ENCODE data around the gene CAPN1. TPM values are rescaled to one million over a fixed set of nuclear protein-coding genes. Genes with fewer than 3 reads are reported as not detected.
"Not testable (repeated sequence)": the region's sequence is repeated elsewhere in the genome, so short reads cannot be mapped to it uniquely, and the experiment has no call there.

CAPN1 gene
- total RNA-seq, 1 experiment from 2014 or later = 288 TPM

- no peak for TF ChIP-seq CTCF (IDR thresholded peaks at IDR 0.05; ENCODE audit: unreplicated experiment)
- no TSS peak for BruUV-seq (replicated peaks)
- H3K4me1 Mint-ChIP-seq (ENCODE audit: low read depth, unreplicated experiment) = peaks cover 28% of the 10 kb centered on the region
These were observed 45.1 kb upstream of the CAPN1 start for GRCh38 chr11:65136515-65137096.

GRCh38 chr11:65141896-65142494 lies 39.7 kb upstream of the CAPN1 start:
- intact Hi-C loops (cut with micrococcal nuclease; ENCODE audit: unreplicated experiment) = no loop called here
- H3K4me3 Mint-ChIP-seq (ENCODE audit: low read depth, unreplicated experiment) = no peak overlapping the region
- CTCF ChIA-PET = no interaction called here
- no peak for TF ChIP-seq CTCF (IDR thresholded peaks at IDR 0.05; ENCODE audit: unreplicated experiment)
- H3K27ac Mint-ChIP-seq (ENCODE audit: unreplicated experiment) = no peak overlapping the region
- no peaks in the 10 kb centered on the region for H3K9me3 Mint-ChIP-seq (ENCODE audit: low read depth, unreplicated experiment)
- H3K36me3 Mint-ChIP-seq (ENCODE audit: insufficient read depth, unreplicated experiment) = no peaks in the 10 kb centered on the region
- BruUV-seq (replicated peaks) = no TSS peak
- DNase-seq = no peak
- H3K4me1 Mint-ChIP-seq (ENCODE audit: low read depth, unreplicated experiment) = no peaks in the 10 kb centered on the region
- peaks cover 17% of the 10 kb centered on the region for H3K27me3 Mint-ChIP-seq (ENCODE audit: unreplicated experiment)

More at GRCh38 chr11:65136515-65137096, 45.1 kb upstream of the CAPN1 start:
- H3K27ac Mint-ChIP-seq (ENCODE audit: unreplicated experiment) = no peak overlapping the region
- intact Hi-C loops (cut with micrococcal nuclease; ENCODE audit: unreplicated experiment) = loop anchor here (5.0 kb wide), 1 partner anchor 46 kb away; the partner anchor contains the start of gene CAPN1
- CTCF ChIA-PET = interaction anchor here (0.8 kb wide), 1 partner anchor 9 kb away, joined by 6 read pairs; no protein-coding TSS in a partner anchor
- H3K4me3 Mint-ChIP-seq (ENCODE audit: low read depth, unreplicated experiment) = peak overlapping the region; percentile 99
- no peaks in the 10 kb centered on the region for H3K9me3 Mint-ChIP-seq (ENCODE audit: low read depth, unreplicated experiment)
- DNase-seq = no peak
- peaks cover 12% of the 10 kb centered on the region for H3K27me3 Mint-ChIP-seq (ENCODE audit: unreplicated experiment)
- H3K36me3 Mint-ChIP-seq (ENCODE audit: insufficient read depth, unreplicated experiment) = peaks cover 43% of the 10 kb centered on the region

- intact Hi-C loops (cut with micrococcal nuclease; ENCODE audit: unreplicated experiment) = no loop called here
- Mint-ChIP-seq H3K27ac (ENCODE audit: unreplicated experiment) (no peak overlapping the region), H3K36me3 (ENCODE audit: insufficient read depth, unreplicated experiment) (no peaks in the 10 kb centered on the region), H3K4me3 (ENCODE audit: low read depth, unreplicated experiment) (no peak overlapping the region), H3K4me1 (ENCODE audit: low read depth, unreplicated experiment) (peaks cover 31% of the 10 kb centered on the region), H3K9me3 (ENCODE audit: low read depth, unreplicated experiment) (no peaks in the 10 kb centered on the region), H3K27me3 (ENCODE audit: unreplicated experiment) (no peaks in the 10 kb centered on the region)
- CTCF ChIA-PET = no interaction called here
- BruUV-seq (replicated peaks) = no TSS peak
- TF ChIP-seq CTCF (IDR thresholded peaks at IDR 0.05; ENCODE audit: unreplicated experiment) = no peak
- no peak for DNase-seq
These were observed 34.2 kb upstream of the CAPN1 start for GRCh38 chr11:65147352-65148075.

- BruUV-seq (replicated peaks) = no TSS peak
- no peaks in the 10 kb centered on the region for H3K27me3 Mint-ChIP-seq (ENCODE audit: unreplicated experiment)
- H3K9me3 Mint-ChIP-seq (ENCODE audit: low read depth, unreplicated experiment) = no peaks in the 10 kb centered on the region
- CTCF ChIA-PET = interaction anchor here (0.6 kb wide), 1 partner anchor 15 kb away, joined by 5 read pairs; no protein-coding TSS in a partner anchor
- H3K4me1 Mint-ChIP-seq (ENCODE audit: low read depth, unreplicated experiment) = peaks cover 43% of the 10 kb centered on the region
- DNase-seq = no peak
- intact Hi-C loops (cut with micrococcal nuclease; ENCODE audit: unreplicated experiment) = no loop called here
- TF ChIP-seq CTCF (IDR thresholded peaks at IDR 0.05; ENCODE audit: unreplicated experiment) = no peak
- no peaks in the 10 kb centered on the region for H3K36me3 Mint-ChIP-seq (ENCODE audit: insufficient read depth, unreplicated experiment)
- no peak overlapping the region for H3K27ac Mint-ChIP-seq (ENCODE audit: unreplicated experiment)
- H3K4me3 Mint-ChIP-seq (ENCODE audit: low read depth, unreplicated experiment) = no peak overlapping the region
These were observed 33.1 kb upstream of the CAPN1 start for GRCh38 chr11:65148657-65149056.

GRCh38 chr11:65150131-65150508 lies 31.6 kb upstream of the CAPN1 start:
- Mint-ChIP-seq H3K4me1 (ENCODE audit: low read depth, unreplicated experiment) (peaks cover 45% of the 10 kb centered on the region), H3K4me3 (ENCODE audit: low read depth, unreplicated experiment) (peak overlapping the region; percentile 24), H3K27ac (ENCODE audit: unreplicated experiment) (peak overlapping the region; percentile 57)
- BruUV-seq (replicated peaks); CTCF ChIA-PET; DNase-seq; H3K27me3 Mint-ChIP-seq (ENCODE audit: unreplicated experiment); H3K9me3 Mint-ChIP-seq (ENCODE audit: low read depth, unreplicated experiment); H3K36me3 Mint-ChIP-seq (ENCODE audit: insufficient read depth, unreplicated experiment): not testable (repeated sequence)
- intact Hi-C loops (cut with micrococcal nuclease; ENCODE audit: unreplicated experiment) = loop anchor here (2.0 kb wide), 2 partner anchors 15 to 31 kb away; partner anchors contain the start of genes CAPN1 and SYVN1
